Peyer's patch (tissue), 4 donors: Measurements from ENCODE around the gene HEATR3.

Source experiments
- CTCF ChIP-seq, 6 experiments: fragments of 450-650 bp in 4 of 6; fragments of 200-600 bp in 2 of 6; sonication (generic) in 1 of 6; IDR thresholded peaks; one replicate each; pipeline ENCODE4 v1.5.1; 2017 to 2019; ENCODE audit warnings: antibody characterized with exemption in 6 of 6, mild to moderate bottlenecking in 3 of 6, moderate library complexity in 1 of 6
- POLR2A ChIP-seq, 2 donors: fragments of 450-650 bp; IDR thresholded peaks; one replicate each; pipeline ENCODE4 v1.5.1; 2017; ENCODE audit warnings: antibody characterized with exemption in 2 of 2, mild to moderate bottlenecking in 2 of 2, moderate library complexity in 2 of 2

GRCh38 chr16:50069060-50069459 is 3.3 kb downstream of the HEATR3 start:
- no peak for TF ChIP-seq POLR2A (IDR thresholded peaks at IDR 0.05)
- TF ChIP-seq CTCF (IDR thresholded peaks at IDR 0.05), result no peak
